AG08396 (cell line): ENCODE data around the gene SLC45A3.

Experiments
- DNase-seq: peaks from one replicate; pipeline ENCODE4 v3.0.0; 2012; ENCODE audit warnings: low spot score, mixed read lengths

SLC45A3 gene

GRCh38 chr1:205610036-205610435 is 70.3 kb downstream of the SLC45A3 start:
- peak; percentile 20 for DNase-seq
